ENCODE measurements around the gene AIP. TPM values are rescaled to one million over a fixed set of nuclear protein-coding genes. Genes with fewer than 3 reads are reported as not detected.
A peak's percentile ranks its signal among the peaks of the same experiment; 100 is the strongest.

The AIP gene
- total RNA-seq: 10 to 100 TPM; 39.9 to 75.9 (median 58.4) TPM

DNA sequence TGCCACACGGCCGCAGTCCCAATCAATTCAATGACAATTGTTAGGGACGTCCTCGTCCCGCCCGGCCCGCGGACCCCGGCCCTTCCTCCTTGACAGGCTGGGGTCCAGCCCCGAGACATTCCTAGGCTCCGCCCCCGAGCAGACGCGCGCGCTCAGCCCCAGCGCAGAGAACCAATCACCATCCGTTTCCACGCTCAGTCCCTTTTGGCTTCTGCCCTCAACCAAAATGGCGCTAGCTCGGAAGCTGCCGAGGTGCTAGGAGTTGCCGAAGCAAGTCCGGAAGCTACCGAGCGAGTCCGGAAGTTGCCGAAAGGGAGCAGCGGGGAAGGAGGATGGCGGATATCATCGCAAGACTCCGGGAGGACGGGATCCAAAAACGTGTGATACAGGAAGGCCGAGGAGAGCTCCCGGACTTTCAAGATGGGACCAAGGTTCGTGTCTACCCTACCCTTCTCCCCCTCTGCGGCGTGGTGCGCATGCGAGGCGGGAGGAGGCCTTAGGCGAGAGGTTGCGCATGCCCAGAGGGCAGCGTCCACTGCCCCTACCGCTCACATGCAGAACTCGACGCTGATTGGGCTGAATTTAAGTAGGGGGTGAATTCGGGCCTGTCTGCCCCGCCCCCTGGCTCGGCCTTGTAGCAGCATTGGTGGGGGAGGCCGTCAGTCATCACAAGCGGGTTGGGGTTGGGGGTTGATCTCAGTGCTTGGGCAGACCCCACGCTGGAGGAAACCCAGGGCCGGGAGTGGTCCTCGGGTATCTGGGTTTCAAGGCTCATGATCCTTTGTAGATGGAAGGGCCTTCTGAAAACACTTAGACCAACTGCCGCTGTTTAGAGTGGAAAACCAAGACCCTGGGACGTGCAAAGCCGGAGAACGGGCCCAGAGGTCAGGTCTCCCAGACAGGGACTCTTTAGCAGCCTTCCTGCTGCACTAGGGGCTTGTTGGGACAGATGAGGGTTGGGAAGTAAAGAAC lies at the start of gene AIP:
AIP (plus strand) TSS at position 200 of the 972 bp plus-strand sequence; CDS start at position 333, 133 bp downstream.
- H3K36me3 ChIP-seq: peaks cover 0 to 13% (median 0%) of the 10 kb centered on the region in 3 donors
- DNase-seq: peak; percentile 95 to 99 (median 97)
- peak within 1 kb of the TSS; percentile 83 to 88 (median 85) for H3K27ac ChIP-seq
- H3K27me3 ChIP-seq: no peaks in the 10 kb centered on the region
- TF ChIP-seq POLR2A (IDR thresholded peaks at IDR 0.05): peak; percentile 59 to 80
- TF ChIP-seq, protein P1, sequence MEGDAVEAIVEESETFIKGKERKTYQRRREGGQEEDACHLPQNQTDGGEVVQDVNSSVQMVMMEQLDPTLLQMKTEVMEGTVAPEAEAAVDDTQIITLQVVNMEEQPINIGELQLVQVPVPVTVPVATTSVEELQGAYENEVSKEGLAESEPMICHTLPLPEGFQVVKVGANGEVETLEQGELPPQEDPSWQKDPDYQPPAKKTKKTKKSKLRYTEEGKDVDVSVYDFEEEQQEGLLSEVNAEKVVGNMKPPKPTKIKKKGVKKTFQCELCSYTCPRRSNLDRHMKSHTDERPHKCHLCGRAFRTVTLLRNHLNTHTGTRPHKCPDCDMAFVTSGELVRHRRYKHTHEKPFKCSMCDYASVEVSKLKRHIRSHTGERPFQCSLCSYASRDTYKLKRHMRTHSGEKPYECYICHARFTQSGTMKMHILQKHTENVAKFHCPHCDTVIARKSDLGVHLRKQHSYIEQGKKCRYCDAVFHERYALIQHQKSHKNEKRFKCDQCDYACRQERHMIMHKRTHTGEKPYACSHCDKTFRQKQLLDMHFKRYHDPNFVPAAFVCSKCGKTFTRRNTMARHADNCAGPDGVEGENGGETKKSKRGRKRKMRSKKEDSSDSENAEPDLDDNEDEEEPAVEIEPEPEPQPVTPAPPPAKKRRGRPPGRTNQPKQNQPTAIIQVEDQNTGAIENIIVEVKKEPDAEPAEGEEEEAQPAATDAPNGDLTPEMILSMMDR (IDR thresholded peaks at IDR 0.05): peak; percentile 12 to 59 (median 32)
- no peaks in the 10 kb centered on the region for H3K9me3 ChIP-seq
- H3K4me3 ChIP-seq: peak within 1 kb of the TSS; percentile 47 to 68 (median 58)
- peaks cover 0 to 34% (median 17%) of the 10 kb centered on the region in 4 donors for H3K4me1 ChIP-seq

DNA sequence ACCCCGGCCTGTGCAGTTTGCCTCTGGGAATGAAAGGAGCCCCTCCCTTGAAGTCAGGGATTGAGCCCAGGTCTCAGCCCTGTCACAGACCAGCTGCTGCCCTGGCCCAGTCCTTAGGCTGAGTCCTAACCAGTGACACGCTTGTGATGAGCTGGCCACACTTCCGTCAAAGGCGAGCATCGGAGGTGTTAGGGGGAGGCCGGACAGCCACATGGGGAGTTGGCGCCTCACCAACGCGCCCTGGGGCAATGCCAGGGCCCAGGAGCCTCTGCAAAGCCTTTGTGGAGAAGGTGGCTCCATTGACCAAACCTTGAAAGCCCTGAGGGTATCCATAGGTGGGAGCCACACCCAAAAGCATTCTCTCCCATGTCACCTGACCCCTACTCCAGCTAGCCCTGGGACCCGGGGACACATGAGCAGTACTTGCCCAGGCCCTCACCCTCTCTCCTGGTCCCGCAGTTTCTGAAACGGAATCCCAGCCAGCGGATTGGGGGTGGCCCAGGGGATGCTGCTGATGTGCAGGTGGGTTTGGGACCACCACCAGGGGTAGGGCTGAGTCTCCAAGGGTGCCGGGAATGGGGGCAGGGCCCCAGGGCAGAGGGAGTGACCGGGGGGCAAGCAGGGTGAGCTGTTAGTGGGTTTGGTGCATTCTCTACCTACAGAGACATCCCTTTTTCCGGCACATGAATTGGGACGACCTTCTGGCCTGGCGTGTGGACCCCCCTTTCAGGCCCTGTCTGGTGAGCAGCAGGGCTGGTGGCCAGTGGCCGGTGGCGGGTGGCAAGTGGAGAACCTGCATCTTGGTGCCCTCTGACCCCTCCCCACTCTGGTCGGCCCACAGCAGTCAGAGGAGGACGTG lies 49.1 kb upstream of the AIP start:
- Histone ChIP-seq H3K4me1 (peaks cover 0 to 41% (median 21%) of the 10 kb centered on the region in 4 donors), H3K36me3 (peaks cover 0 to 72% (median 0%) of the 10 kb centered on the region in 3 donors), H3K27me3 (no peaks in the 10 kb centered on the region), H3K27ac (peak overlapping the region in 3 of 4 donors; percentile 19 to 99 (median 40)), H3K9me3 (no peaks in the 10 kb centered on the region), H3K4me3 (peak overlapping the region in 1 of 4 donors; percentile 81)
- no peak for DNase-seq
- TF ChIP-seq POLR2A (IDR thresholded peaks at IDR 0.05): no peak
- TF ChIP-seq, protein P1 (IDR thresholded peaks at IDR 0.05): no peak

- TF ChIP-seq, protein P1 (IDR thresholded peaks at IDR 0.05): no peak
- TF ChIP-seq POLR2A (IDR thresholded peaks at IDR 0.05): no peak
- Histone ChIP-seq H3K9me3 (no peaks in the 10 kb centered on the region), H3K4me1 (peaks cover 0 to 41% (median 18%) of the 10 kb centered on the region in 4 donors), H3K4me3 (peak overlapping the region in 1 of 4 donors; percentile 81), H3K27me3 (no peaks in the 10 kb centered on the region), H3K27ac (peak overlapping the region in 2 of 4 donors; percentile 40 to 99), H3K36me3 (peaks cover 0 to 79% (median 0%) of the 10 kb centered on the region in 3 donors)
- DNase-seq: no peak
These were observed 48.4 kb upstream of the AIP start for GRCh38 chr11:67434395-67434881.

- Histone ChIP-seq H3K4me1 (peaks cover 0 to 45% (median 21%) of the 10 kb centered on the region in 4 donors), H3K27me3 (no peaks in the 10 kb centered on the region), H3K36me3 (peaks cover 0 to 82% (median 0%) of the 10 kb centered on the region in 3 donors), H3K9me3 (no peaks in the 10 kb centered on the region), H3K4me3 (peak overlapping the region in 1 of 4 donors; percentile 81), H3K27ac (peak overlapping the region in 3 of 4 donors; percentile 40 to 99 (median 83))
- no peak for TF ChIP-seq POLR2A (IDR thresholded peaks at IDR 0.05)
- DNase-seq: no peak
These were observed 47.6 kb upstream of the AIP start for GRCh38 chr11:67435031-67435726.

GRCh38 chr11:67435727-67436458 lies 46.9 kb upstream of the AIP start:
- DNase-seq: no peak
- Histone ChIP-seq H3K9me3 (no peaks in the 10 kb centered on the region), H3K27me3 (no peaks in the 10 kb centered on the region), H3K36me3 (peaks cover 0 to 90% (median 0%) of the 10 kb centered on the region in 3 donors), H3K4me1 (peaks cover 0 to 53% (median 24%) of the 10 kb centered on the region in 4 donors), H3K4me3 (peak overlapping the region; percentile 4 to 81 (median 62)), H3K27ac (peak overlapping the region; percentile 16 to 99 (median 62))
- TF ChIP-seq, protein P1 (IDR thresholded peaks at IDR 0.05): no peak
- no peak for TF ChIP-seq POLR2A (IDR thresholded peaks at IDR 0.05)
